Hematopoietic multipotent progenitor cell (in vitro differentiated cells): ENCODE measurements around the gene RPL7A. TPM values are rescaled to one million over a fixed set of nuclear protein-coding genes. Genes with fewer than 3 reads are reported as not detected.
"Not testable (repeated sequence)": the region's sequence is repeated elsewhere in the genome, so short reads cannot be mapped to it uniquely, and the experiment has no call there.

Experiments used
- DNase-seq, 3 donors: peaks; one replicate each; pipeline ENCODE4 v3.0.0-alpha.2; 2011 to 2015; ENCODE audit warnings: low read depth in 2 of 3, low spot score in 2 of 3
- total RNA-seq: library from RNA; depleted of rRNA; stranded (reverse); fragments of >200 nt; gene quantifications from one replicate; pipeline ENCODE4 v1.2.3, GENCODE V29; 2012

Gene RPL7A
- total RNA-seq, 1 donor, result 3,489 TPM

GRCh38 chr9:133327834-133328484 is 20.1 kb upstream of the RPL7A start:
- no peak for DNase-seq

DNA sequence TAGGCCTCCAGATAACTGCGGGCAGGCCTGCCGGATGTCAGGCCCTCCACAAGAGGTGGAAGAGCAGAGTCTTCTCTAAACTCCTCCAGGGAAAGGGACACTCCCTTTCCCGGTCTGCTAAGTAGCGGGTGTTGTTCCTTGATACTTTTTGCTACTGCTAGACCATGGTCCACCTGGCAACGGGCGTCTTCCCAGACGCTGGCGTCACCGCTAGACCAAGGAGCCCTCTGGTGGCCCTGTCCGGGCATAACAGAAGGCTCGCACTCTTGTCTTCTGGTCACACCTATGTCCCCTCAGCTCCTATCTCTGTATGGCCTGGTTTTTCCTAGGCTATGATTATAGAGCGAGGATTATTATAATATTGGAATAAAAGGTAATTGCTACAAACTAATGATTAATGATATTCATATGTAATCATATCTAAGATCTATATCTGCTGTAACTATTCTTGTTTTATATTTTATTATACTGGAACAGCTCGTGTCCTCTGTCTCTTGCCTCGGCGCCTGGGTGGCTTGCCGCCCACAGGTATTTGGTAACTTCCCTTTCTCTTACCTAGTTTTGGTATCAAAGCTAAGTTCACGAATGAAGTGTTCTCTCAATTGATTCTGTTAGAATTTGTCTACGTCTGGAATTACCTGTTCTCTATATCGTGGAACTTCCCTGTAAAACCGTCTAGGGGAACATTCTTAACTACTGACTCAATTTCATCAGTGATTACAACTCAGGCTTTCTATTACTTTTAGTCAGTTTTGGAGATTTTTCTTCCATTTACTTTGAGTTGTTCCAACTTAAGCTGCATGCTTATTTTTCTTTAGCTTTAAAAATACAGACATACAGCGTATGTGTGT is 18.5 kb upstream of the RPL7A start:
- not testable (repeated sequence) for DNase-seq

- DNase-seq, result no peak
Observed at GRCh38 chr9:133331221-133331620, 16.8 kb upstream of the RPL7A start.

DNA sequence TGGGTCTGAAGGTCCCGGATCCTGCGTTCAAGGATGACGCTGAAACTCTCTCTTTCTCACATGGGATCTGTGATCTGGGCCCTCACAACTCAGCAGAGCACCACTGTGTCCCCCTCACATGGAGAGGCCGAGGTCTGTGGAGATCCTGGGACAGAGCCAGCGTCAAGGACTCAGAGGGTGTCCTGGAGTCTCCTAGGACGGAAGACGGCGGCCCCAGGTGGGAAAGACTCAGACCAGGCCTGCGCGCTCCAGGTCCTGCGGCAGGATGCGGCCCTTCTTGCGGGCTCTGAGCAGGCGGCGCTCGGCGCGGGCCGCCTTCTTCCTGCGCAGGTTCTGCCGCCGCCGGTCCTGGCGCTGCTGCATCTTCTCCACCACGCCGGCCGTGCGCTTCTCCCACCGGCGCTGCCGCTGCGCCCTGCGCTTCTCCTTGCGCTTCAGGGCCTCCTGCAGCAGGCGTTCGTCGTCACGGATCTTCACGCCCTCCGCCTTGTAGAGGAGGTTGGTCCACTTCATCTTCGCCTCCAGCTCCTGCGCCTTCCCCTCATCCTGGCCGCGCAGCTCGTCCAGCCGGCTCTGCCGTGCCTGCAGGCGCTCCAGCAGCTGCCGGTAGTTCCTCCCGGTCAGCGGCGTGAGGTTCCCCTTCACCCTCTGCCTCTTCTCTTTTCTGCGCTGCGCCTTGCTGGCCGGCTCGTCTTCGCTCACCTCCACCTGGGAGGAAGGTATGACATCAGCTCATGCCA is 16.2 kb upstream of the RPL7A start:
- no peak for DNase-seq

GRCh38 chr9:133332381-133332730 is 15.7 kb upstream of the RPL7A start:
- DNase-seq, result no peak

- no peak for DNase-seq
Observed at GRCh38 chr9:133333011-133333410, 15.0 kb upstream of the RPL7A start.

GRCh38 chr9:133333566-133333965 is 14.5 kb upstream of the RPL7A start:
- no peak for DNase-seq

- DNase-seq, result no peak
Observed at GRCh38 chr9:133334161-133334560, 13.9 kb upstream of the RPL7A start.

DNA sequence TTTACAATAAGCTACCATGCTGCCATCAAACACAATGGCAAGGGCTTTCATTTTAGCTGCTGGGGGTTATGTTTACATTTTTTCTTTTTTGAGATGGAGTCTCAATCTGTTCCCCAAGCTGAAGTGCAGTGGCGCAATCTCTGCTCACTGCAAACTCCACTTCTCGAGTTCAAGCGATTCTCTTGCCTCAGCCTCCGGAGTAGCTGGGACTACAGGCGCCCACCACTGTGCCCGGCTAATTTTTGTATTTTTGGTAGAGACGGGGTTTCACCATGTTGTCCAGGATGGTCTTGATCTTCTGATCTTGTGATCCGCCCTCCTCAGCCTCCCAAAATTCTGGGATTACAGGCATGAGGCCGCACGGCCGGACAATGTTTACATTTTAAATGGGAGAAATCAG is 13.1 kb upstream of the RPL7A start:
- not testable (repeated sequence) for DNase-seq

DNA sequence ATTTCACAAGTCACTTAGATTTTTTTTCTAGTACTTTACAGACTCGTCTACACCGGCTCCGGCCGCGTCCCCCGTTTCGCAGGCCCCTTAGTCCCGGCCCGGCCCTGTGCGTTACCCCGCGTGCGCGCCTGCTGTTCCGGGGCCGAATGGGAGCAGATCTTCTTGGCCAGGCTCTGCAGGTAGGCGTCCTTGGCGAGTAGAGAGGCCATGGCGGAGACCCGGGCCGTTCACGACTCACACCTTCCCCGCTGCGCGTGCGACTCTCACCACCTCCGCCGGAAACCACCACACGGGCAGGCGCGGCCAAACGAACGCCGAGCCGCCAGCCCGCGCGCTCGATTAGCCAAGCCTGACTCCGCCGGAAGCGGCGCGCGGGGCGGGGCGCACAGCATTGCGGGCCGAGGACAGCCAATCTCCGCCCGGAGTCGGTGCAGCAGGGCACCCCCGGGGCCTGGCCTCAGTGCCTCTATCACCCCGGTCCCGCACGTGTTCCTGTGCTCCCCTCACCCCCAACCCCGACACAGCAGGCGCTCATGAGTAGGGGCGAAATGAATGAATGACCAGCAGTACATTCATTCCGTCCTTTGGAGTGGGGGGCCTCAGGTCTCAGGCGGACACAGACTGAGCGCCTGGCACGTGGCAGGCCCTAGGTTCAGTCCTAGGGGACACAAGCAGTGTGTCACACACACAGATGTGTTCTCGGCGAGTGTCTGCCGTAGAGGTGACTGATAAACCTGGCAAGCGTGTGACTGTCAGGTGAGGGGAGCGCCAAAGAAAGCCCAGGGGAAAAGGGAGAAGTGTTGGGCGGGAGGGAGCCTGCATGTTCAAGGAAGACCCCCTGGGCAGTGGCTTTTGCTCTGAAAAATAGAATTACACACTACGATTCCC is 11.8 kb upstream of the RPL7A start, which contains the start of gene SURF6:
TSS of gene SURF6 (minus strand) at position 265 of the 888 bp plus-strand sequence. CDS start at position 209, 56 bp downstream.
- peak; percentile 87 to 93 (median 92) for DNase-seq

- DNase-seq, result no peak
Observed at GRCh38 chr9:133339641-133340040, 8.4 kb upstream of the RPL7A start.

- peak in 2 of 3 donors; percentile 23 to 56 for DNase-seq
Observed at GRCh38 chr9:133340256-133340655, 7.8 kb upstream of the RPL7A start.

DNA sequence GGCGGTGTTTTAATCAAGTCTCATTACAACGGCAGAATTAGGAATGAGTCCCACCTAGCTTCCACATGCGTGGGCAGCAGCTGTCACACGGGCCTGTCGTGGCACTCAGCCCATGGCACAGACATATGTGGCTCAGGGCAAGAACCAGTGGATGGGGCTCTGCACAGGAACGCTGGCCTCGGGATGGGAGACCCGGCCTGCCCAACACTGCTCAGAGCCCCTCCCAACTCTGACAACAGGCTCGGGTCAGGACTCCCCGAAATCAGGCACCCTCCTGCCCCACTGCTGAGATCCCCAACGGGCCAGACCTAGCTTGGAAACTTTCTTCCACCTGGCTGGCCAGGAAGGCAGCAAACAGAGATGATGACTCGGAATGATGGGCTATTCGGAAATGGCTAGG is 7.1 kb upstream of the RPL7A start:
- DNase-seq, result no peak

DNA sequence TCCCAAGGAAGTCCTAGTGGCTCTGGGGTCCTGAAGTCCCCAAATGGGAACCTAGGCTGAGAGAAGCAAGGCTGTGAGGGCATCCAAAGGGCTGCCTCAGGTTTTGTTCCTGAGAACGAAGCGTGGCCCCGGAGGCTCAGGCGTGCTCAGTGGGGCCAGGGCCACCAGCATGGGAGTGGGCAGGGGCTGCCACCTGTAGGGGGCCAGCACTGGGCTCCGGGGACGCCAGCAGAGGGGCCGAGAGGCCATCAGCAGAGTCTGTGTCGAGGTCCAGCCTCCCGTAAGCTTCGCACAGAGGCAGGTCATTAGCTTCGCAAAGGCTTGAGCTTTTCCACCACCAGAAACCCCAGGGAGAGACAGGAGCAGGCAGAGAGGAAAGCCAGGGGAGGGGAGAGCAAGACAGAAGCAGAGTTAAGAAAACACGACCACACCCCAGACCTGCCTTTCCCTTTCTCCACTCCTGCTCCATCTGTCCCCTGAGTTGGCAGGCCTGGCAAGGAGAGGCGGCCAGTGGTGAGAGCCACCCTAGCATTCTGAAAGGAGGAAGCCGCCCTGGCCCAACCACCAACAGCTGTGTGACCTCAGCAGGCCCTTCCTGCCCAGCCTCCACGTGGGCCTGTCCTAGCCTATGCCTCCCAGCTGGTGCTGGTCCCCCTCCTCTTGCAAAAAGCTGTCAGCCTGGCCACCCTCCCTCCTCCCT is 6.5 kb upstream of the RPL7A start:
- DNase-seq, result peak in 2 of 3 donors; percentile 56 to 74

GRCh38 chr9:133342069-133342406 is 6.0 kb upstream of the RPL7A start:
- DNase-seq, result no peak

DNA sequence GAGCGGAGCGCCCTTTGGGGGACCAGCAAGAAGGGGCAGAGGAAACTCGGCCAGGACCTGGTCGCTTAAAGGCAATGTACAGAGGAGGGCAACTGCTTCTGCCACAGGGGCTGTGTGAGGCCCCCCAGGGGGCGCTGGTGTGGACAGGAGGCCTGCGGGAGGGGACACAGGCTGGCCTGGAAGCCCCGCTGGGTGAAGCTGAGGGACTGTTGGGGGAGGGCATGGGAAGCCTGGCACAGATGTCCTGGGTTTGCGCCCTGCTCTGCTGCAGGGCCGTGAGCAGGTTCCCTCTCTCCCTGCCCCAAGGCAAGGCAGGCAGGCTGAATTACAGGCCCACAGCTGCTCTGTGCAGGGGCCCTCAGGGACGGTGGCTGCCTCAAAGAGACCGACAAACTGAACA is 5.4 kb upstream of the RPL7A start:
- peak in 1 of 3 donors; percentile 32 for DNase-seq

- no peak for DNase-seq
Observed at GRCh38 chr9:133344071-133344470, 3.9 kb upstream of the RPL7A start.

DNA sequence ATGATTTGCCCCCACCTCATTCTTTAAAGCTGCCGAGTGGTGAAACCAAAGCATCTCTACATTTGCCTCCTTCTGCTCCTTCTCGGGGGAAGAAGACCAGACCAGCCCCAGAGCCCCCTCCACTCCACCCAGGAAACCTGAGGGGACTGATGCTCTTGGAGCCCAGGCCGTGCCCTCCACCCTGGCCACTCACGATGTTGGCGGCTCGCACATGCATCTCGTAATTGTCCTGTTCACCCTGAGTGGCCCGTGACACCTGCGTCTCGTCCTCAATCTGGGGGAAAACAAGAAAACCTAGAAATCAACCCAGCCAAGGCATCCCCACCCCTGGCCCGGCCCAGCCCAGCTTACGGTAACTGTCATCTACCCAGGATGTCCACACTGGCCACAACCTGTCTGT is 3.0 kb upstream of the RPL7A start:
- no peak for DNase-seq

DNA sequence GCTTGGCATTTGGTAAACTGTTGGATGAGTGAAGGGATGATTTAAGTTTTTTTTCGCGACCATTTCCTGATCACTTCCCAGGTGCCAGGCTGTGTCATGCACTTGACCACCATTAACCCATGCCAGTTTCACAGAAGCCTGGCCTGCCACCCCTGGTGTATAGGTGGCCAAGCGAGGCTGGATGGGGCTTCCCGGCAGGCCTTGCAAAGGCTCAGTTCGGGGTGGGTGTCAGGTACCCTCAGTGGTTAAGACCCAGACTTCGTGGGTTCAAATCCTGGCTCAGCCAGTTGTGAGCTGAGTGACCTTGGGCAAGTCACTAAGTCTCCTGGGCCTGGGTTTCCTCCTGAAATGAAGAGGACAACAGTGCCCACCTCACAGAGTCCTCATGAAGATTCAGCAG is 2.4 kb upstream of the RPL7A start:
- no peak for DNase-seq
